Erythroblast (primary cell): ENCODE measurements around the gene NHLH2.

Experiments used
- GATA1 ChIP-seq: IDR thresholded peaks from 2 replicates; pipeline ENCODE4 v1.6.1; 2011; ENCODE audit warnings: low read depth, mild to moderate bottlenecking, control low read depth, low read length, moderate library complexity
- POLR2A ChIP-seq: IDR thresholded peaks from 2 replicates; pipeline ENCODE4 v1.6.1; 2011; ENCODE audit warnings: mild to moderate bottlenecking, low read length

- TF ChIP-seq POLR2A: no peak
- TF ChIP-seq GATA1: no peak
These were observed 6.9 kb upstream of the NHLH2 start for GRCh38 chr1:115847787-115848186.
